GM13977 (cell line): ENCODE measurements around the gene ICA1L.
"Not testable (repeated sequence)": the region's sequence is repeated elsewhere in the genome, so short reads cannot be mapped to it uniquely, and the experiment has no call there.

ENCODE experiments used
- DNase-seq: peaks from one replicate; pipeline ENCODE4 v3.0.0; 2012; ENCODE audit warnings: low spot score
- in situ Hi-C: fragments of 300-500 bp; cut with MboI; formaldehyde crosslinking; loops from one replicate; pipeline ENCODE4 v1.12.0; 2022; ENCODE audit warnings: low sequenced_read_pairs, low pct_unique_long_range_greater_than_20kb, mixed read lengths, inconsistent platforms; ENCODE audit not compliant: unreplicated experiment
- TF ChIP-seq, protein P1 (sequence below): IDR thresholded peaks from 2 replicates; pipeline ENCODE4 v1.5.1; 2012; ENCODE audit warnings: mild to moderate bottlenecking, control low read depth; ENCODE audit not compliant: insufficient read depth; ENCODE audit errors: extremely low read depth, missing control alignments

ICA1L gene

DNA sequence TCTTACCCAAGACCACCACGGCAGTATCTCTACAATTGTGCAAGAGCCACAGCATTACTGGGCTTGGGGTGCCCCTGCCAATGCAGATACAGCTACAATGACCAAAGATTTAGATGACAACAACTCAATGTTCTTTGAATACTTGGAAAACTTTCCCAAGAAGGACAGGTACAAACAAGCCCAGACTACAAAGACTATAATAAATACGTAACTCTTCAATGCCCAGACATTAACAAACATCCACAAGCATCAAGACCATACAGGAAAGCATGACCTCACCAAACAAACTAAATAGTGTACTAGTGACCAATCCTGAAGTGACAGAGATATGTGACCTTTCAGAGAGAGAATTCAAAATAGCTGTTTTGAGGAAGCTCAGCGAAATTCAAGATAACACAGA, 62.8 kb downstream of the ICA1L start:
- TF ChIP-seq, protein P1, sequence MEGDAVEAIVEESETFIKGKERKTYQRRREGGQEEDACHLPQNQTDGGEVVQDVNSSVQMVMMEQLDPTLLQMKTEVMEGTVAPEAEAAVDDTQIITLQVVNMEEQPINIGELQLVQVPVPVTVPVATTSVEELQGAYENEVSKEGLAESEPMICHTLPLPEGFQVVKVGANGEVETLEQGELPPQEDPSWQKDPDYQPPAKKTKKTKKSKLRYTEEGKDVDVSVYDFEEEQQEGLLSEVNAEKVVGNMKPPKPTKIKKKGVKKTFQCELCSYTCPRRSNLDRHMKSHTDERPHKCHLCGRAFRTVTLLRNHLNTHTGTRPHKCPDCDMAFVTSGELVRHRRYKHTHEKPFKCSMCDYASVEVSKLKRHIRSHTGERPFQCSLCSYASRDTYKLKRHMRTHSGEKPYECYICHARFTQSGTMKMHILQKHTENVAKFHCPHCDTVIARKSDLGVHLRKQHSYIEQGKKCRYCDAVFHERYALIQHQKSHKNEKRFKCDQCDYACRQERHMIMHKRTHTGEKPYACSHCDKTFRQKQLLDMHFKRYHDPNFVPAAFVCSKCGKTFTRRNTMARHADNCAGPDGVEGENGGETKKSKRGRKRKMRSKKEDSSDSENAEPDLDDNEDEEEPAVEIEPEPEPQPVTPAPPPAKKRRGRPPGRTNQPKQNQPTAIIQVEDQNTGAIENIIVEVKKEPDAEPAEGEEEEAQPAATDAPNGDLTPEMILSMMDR = no peak
- no peak for DNase-seq
- in situ Hi-C loops = no loop called here

DNA sequence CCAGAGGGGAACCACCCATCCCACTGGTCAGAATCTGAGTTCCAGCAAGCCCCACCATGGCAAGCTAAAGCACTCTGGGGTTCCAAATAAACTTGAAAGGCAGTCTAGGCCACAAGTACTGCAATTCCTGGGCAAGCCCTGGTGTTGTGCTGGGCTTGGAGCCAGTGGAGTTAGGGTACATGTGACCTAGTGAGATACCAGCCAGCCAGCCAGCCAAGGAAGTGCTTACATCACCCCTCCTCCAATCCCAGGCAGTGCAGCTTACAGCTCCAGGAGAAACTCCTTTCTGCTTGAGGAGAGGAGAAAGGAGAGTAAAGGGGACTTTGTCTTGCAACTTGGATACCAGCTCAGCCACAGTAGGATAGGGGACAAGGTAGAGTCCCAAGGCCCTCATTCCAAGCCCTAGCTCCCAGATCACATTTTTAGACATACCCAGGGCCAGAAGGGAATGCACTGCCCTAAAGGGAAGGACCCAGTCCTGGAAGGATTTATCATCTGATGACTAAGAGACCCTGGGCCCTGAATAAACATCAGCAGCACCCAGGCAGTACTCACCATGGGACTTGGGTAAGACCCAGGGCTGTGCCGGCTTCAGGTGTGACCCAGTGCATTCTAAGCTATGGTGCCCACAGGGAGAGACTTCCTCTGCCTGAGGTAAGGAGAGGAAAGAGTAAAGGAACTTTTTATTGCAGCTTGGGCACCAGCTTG, 64.0 kb downstream of the ICA1L start:
- DNase-seq, in situ Hi-C loops: not testable (repeated sequence)

DNA sequence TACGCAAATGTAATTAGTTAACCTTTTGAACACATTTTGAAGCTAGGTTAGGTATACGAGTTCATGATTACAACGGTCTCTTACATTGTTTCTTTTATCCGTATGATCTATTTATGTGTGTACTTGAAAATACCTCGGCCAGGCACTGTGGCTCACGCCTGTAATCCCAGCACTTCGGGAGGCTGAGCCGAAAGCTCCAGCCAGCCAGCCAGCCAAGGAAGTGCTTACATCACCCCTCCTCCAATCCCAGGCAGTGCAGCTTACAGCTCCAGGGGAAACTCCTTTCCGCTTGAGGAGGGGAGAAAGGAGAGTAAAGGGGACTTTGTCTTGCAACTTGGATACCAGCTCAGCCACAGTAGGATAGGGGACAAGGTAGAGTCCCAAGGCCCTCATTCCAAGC, 65.7 kb downstream of the ICA1L start:
- in situ Hi-C loops, DNase-seq: not testable (repeated sequence)

GRCh38 chr2:202797944-202798343, 73.6 kb downstream of the ICA1L start:
- TF ChIP-seq, protein P1 = no peak
- in situ Hi-C loops = no loop called here
- no peak for DNase-seq

DNA sequence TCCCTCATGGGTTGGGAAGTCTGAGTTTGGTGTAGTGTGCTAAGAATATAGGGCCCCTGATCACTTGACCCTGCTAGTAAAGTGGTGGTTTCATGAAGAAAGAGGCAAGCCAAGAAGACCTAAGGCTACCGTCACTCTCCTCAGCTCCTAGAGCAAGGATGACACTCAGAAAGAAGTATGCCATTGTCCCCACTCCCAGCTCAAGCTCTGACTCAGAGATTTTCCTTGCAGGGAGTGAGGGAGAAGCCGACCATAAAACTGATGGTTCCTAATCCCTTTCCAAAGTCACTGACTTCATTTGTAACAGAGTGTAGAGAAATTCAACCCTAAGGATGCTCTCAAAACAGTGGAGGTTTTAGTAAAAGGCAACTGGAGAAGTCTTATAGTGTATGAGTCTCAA, 80.9 kb downstream of the ICA1L start:
- in situ Hi-C loops = no loop called here
- no peak for DNase-seq
- TF ChIP-seq, protein P1 = no peak

DNA sequence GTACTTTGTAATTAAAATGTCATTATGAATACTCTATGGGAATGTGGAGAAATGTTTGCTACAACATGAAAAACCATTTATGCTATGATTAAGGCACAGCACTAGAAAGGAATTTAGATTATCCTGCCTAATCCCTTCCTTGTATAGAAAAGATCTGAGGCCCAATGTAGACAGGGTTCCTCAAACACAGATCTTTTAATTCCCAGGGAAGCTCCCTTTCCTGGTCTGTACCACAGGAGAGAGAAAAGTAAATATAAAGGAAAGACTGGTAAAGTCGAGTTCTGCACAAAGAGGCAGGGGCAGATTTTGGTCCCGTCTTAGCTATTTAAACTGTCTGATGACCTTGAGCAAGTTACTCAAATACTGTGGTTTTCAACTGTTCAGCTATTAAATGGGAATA, 84.7 kb downstream of the ICA1L start:
- in situ Hi-C loops = no loop called here

GRCh38 chr2:202782940-202783558, 88.5 kb downstream of the ICA1L start:
- in situ Hi-C loops = no loop called here
- TF ChIP-seq, protein P1 = no peak

More for the DNA sequence above, 84.7 kb downstream of the ICA1L start:
- DNase-seq = no peak
- TF ChIP-seq, protein P1 = no peak

More at GRCh38 chr2:202782940-202783558, 88.5 kb downstream of the ICA1L start:
- no peak for DNase-seq
